ENCODE results near the gene PYHIN1. TPM values are rescaled to one million over a fixed set of nuclear protein-coding genes. Genes with fewer than 3 reads are reported as not detected.

Gene PYHIN1
- total RNA-seq, 1 experiment from 2014 or later = not detected

DNA sequence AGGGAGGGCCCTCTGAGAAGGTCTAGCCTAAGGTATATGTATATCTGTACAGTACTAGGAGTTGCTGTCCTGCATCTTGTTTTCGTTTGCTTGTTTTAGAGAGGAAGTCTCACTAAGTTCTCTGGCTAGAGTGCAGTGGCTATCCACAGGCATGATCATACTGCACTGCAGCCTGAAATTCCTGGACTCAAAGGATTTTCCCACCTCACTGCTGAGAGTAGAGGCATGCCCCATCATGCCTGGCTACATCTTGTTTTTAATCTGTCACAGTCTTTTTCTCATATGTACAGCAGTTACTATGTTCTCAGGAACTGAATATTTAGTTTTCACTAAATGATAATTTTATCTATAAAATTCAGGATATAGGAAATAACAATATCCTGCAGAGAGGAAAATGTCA lies 15.3 kb upstream of the PYHIN1 start:
- no peak overlapping the region for H3K4me3 Mint-ChIP-seq (ENCODE audit: low read depth, unreplicated experiment)
- peaks cover 8% of the 10 kb centered on the region for H3K9me3 Mint-ChIP-seq (ENCODE audit: low read depth, unreplicated experiment)
- TF ChIP-seq, protein P1, sequence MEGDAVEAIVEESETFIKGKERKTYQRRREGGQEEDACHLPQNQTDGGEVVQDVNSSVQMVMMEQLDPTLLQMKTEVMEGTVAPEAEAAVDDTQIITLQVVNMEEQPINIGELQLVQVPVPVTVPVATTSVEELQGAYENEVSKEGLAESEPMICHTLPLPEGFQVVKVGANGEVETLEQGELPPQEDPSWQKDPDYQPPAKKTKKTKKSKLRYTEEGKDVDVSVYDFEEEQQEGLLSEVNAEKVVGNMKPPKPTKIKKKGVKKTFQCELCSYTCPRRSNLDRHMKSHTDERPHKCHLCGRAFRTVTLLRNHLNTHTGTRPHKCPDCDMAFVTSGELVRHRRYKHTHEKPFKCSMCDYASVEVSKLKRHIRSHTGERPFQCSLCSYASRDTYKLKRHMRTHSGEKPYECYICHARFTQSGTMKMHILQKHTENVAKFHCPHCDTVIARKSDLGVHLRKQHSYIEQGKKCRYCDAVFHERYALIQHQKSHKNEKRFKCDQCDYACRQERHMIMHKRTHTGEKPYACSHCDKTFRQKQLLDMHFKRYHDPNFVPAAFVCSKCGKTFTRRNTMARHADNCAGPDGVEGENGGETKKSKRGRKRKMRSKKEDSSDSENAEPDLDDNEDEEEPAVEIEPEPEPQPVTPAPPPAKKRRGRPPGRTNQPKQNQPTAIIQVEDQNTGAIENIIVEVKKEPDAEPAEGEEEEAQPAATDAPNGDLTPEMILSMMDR (IDR thresholded peaks at IDR 0.05; ENCODE audit: unreplicated experiment) = no peak
- no peaks in the 10 kb centered on the region for H3K27me3 Mint-ChIP-seq (ENCODE audit: unreplicated experiment)
- CTCF ChIA-PET = interaction anchor here (0.7 kb wide), 1 partner anchor 10 kb away, joined by 3 read pairs; no protein-coding TSS in a partner anchor
- intact Hi-C loops (cut with micrococcal nuclease; ENCODE audit: unreplicated experiment) = no loop called here
- no peaks in the 10 kb centered on the region for H3K36me3 Mint-ChIP-seq (ENCODE audit: insufficient read depth, unreplicated experiment)
- no TSS peak for BruUV-seq (replicated peaks)
- DNase-seq = no peak
- no peaks in the 10 kb centered on the region for H3K4me1 Mint-ChIP-seq (ENCODE audit: low read depth, unreplicated experiment)
- H3K27ac Mint-ChIP-seq (ENCODE audit: unreplicated experiment) = no peak overlapping the region

DNA sequence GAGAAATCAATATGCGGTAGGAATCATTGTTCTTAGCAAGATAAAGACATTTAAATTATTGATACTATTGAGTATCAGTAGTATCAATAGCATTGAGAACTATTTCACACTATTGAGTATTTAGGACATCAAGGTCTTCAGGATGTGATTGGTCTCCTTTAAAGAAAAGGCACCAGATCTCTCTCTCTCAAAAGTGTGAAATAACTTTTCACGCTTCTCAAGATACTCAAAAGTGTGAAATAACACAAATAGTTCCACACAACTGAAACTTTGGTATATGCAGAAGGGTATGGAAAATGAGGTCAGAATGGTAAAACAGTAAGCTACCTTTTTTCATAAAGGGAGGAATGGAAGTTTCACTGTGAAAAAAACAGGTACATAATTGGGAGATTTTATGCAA lies 6.7 kb upstream of the PYHIN1 start:
- TF ChIP-seq, protein P1 (IDR thresholded peaks at IDR 0.05; ENCODE audit: unreplicated experiment) = no peak
- intact Hi-C loops (cut with micrococcal nuclease; ENCODE audit: unreplicated experiment) = no loop called here
- no peak for DNase-seq
- Mint-ChIP-seq H3K36me3 (ENCODE audit: insufficient read depth, unreplicated experiment) (no peaks in the 10 kb centered on the region), H3K4me1 (ENCODE audit: low read depth, unreplicated experiment) (no peaks in the 10 kb centered on the region), H3K4me3 (ENCODE audit: low read depth, unreplicated experiment) (no peak overlapping the region), H3K27me3 (ENCODE audit: unreplicated experiment) (peaks cover 15% of the 10 kb centered on the region), H3K9me3 (ENCODE audit: low read depth, unreplicated experiment) (peaks cover 14% of the 10 kb centered on the region), H3K27ac (ENCODE audit: unreplicated experiment) (no peak overlapping the region)
- CTCF ChIA-PET = no interaction called here
- no TSS peak for BruUV-seq (replicated peaks)

DNA sequence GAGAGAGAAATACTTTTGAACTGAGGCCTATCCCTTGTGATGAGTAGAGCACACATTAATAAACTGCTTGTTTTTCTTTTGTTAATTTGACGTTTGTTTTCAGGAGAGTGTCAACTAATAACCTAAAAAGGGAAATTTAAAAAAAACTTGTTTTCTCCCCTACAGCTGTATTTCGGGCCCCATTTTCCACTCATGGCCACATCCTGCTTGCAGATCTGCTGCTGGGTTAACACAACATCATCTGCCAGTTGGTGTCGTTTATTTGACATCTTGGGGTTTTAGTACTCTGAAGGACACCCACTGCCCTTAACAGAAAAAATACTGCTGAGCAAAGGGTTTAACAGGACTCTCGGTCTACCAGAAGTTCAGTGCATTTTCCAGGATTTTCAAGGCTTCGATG lies 848 bp upstream of the PYHIN1 start:
- H3K4me3 Mint-ChIP-seq (ENCODE audit: low read depth, unreplicated experiment) = no peak overlapping the region
- DNase-seq = no peak
- TF ChIP-seq, protein P1 (IDR thresholded peaks at IDR 0.05; ENCODE audit: unreplicated experiment) = no peak
- BruUV-seq (replicated peaks) = no TSS peak
- no peaks in the 10 kb centered on the region for H3K27me3 Mint-ChIP-seq (ENCODE audit: unreplicated experiment)
- intact Hi-C loops (cut with micrococcal nuclease; ENCODE audit: unreplicated experiment) = no loop called here
- H3K27ac Mint-ChIP-seq (ENCODE audit: unreplicated experiment) = no peak overlapping the region
- CTCF ChIA-PET = no interaction called here
- H3K4me1 Mint-ChIP-seq (ENCODE audit: low read depth, unreplicated experiment) = no peaks in the 10 kb centered on the region
- peaks cover 9% of the 10 kb centered on the region for H3K9me3 Mint-ChIP-seq (ENCODE audit: low read depth, unreplicated experiment)
- no peaks in the 10 kb centered on the region for H3K36me3 Mint-ChIP-seq (ENCODE audit: insufficient read depth, unreplicated experiment)

DNA sequence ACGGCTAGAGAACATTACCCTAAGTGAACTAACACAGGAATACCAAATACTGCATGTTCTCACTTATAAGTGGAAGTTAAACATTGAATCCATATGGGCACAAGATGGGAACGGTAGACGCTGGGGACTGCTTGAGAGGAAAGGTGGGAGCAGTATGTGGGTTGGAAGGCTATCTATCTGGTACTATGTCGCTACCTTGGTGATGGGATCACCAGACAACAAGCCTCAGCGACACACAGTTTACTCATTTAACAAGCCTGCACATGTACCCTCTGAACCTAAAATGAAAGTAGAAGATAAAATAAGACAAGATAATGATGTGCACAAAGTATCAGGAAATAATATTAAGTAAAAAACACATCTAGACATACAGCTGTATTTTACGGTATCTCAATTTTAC lies 819 bp downstream of the PYHIN1 start:
- no peak for DNase-seq
- TF ChIP-seq, protein P1 (IDR thresholded peaks at IDR 0.05; ENCODE audit: unreplicated experiment) = no peak
- BruUV-seq (replicated peaks) = no TSS peak
- H3K36me3 Mint-ChIP-seq (ENCODE audit: insufficient read depth, unreplicated experiment) = no peaks in the 10 kb centered on the region
- peaks cover 3% of the 10 kb centered on the region for H3K9me3 Mint-ChIP-seq (ENCODE audit: low read depth, unreplicated experiment)
- no peak overlapping the region for H3K27ac Mint-ChIP-seq (ENCODE audit: unreplicated experiment)
- intact Hi-C loops (cut with micrococcal nuclease; ENCODE audit: unreplicated experiment) = no loop called here
- no peaks in the 10 kb centered on the region for H3K27me3 Mint-ChIP-seq (ENCODE audit: unreplicated experiment)
- CTCF ChIA-PET = no interaction called here
- no peak overlapping the region for H3K4me3 Mint-ChIP-seq (ENCODE audit: low read depth, unreplicated experiment)
- no peaks in the 10 kb centered on the region for H3K4me1 Mint-ChIP-seq (ENCODE audit: low read depth, unreplicated experiment)
